Bladder microvascular endothelial cell (primary cell): ENCODE measurements around the gene OR10AD1. TPM values are rescaled to one million over a fixed set of nuclear protein-coding genes. Genes with fewer than 3 reads are reported as not detected.

Experiments used
- total RNA-seq: library from RNA; depleted of rRNA; stranded (reverse); fragments of >200 nt; gene quantifications from 2 replicates; pipeline ENCODE4 v1.2.3, GENCODE V29; 2014

Gene OR10AD1
- total RNA-seq: not detected in 2 replicates

GRCh38 chr12:48203192-48203591 is at the start of gene OR10AD1:
Gene OR10AD1, minus strand, starts transcription at chr12:48203292. Its CDS starts 0 bp downstream, at chr12:48203292.

GRCh38 chr12:48183091-48183875 is 19.8 kb downstream of the OR10AD1 start, which contains the start of gene CCDC184:
Gene CCDC184, plus strand, starts transcription at chr12:48183644. Its CDS starts 479 bp downstream, at chr12:48184123.

GRCh38 chr12:48157018-48157888 is 45.8 kb downstream of the OR10AD1 start, which contains the start of gene ASB8:
Gene ASB8, minus strand, starts transcription at chr12:48157515. Its CDS starts 4,019 bp downstream, at chr12:48153496.

Other genes with a start within 250 kb of the OR10AD1 start
- 49.1 and 71.1 TPM in 2 replicates for gene TMEM106C, start 239.7 kb downstream of the OR10AD1 start, total RNA-seq
- gene COL2A1, start 198.8 kb downstream of the OR10AD1 start, total RNA-seq: under 0.01 TPM in 1 of 2 replicates, not detected in the other
- 7.3 and 14.3 TPM in 2 replicates for gene SENP1, start 97.2 kb downstream of the OR10AD1 start, total RNA-seq
- gene PFKM, start 83.9 kb downstream of the OR10AD1 start, total RNA-seq: 51.6 and 65.0 TPM in 2 replicates
- gene ASB8, start 45.8 kb downstream of the OR10AD1 start, total RNA-seq: 12.0 and 16.4 TPM in 2 replicates
- gene CCDC184, start 19.6 kb downstream of the OR10AD1 start, total RNA-seq: 0.06 TPM in 1 of 2 replicates, not detected in the other
- gene ZNF641, start 147.6 kb upstream of the OR10AD1 start, total RNA-seq: 1.1 TPM in 2 replicates